Adrenal gland (tissue), 5 donors: ENCODE measurements around the gene TTC3.

Experiments used
- CTCF ChIP-seq, 6 experiments: fragments of 450-650 bp in 4 of 6; fragments of 200-600 bp in 2 of 6; sonication (generic) in 1 of 6; IDR thresholded peaks; 1 replicate in 5 of 6; 2 replicates in 1 of 6; pipeline versions ENCODE4 v1.5.1 to v1.8.0; 2016 to 2021; ENCODE audit warnings: antibody characterized with exemption in 6 of 6, mild to moderate bottlenecking in 2 of 6, moderate library complexity in 1 of 6
- POLR2A ChIP-seq, 2 donors: fragments of 450-650 bp; IDR thresholded peaks; one replicate each; pipeline ENCODE4 v1.6.1; 2017; ENCODE audit warnings: antibody characterized with exemption in 2 of 2, mild to moderate bottlenecking in 2 of 2, moderate library complexity in 1 of 2
- donor health status: DM: no; HTN: no; CAD: no.

- TF ChIP-seq CTCF (IDR thresholded peaks at IDR 0.05) (peak in 1 of 6 experiments; percentile 5), POLR2A (IDR thresholded peaks at IDR 0.05) (peak; percentile 93 to 97)
Measured at GRCh38 chr21:37072988-37073416, at the start of gene TTC3, which contains the start of gene PIGP.
